Measurements from ENCODE around the gene SSPN.

The SSPN gene

DNA sequence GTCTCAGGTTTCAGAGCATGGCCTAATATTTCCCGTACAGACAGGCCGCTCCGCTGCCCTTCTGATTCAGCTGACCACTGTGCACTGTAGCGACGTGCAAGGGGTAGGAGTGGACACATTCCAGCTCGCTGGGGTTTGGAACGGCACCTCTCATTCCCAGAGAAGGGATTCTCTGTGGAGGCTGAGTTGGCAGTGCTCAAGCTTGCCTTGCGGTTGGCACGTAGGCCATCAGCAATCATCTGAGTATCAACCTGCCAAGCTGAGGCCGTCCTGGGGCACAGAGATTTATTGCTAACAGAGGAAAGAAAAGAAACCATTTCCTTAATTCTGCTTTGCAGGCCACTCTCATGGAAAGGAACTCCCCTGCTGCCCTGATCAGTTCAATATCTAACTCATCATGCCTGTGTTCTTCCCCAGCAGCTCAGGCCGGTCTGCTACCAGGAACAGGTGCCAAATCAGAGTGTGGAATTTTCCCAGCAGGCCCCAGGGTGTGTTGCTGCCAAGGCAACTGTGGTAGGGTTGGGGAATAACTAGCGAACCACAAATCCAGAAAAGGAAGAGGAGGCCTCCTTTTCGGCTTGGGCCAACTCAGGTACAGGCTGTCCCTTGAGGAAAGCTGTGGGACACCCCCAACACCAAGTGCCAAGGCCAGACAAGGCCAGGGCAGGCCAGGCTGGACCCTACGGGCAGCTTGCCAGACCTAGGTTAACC is 92.5 kb downstream of the SSPN start:
- DNase-seq = no peak

DNA sequence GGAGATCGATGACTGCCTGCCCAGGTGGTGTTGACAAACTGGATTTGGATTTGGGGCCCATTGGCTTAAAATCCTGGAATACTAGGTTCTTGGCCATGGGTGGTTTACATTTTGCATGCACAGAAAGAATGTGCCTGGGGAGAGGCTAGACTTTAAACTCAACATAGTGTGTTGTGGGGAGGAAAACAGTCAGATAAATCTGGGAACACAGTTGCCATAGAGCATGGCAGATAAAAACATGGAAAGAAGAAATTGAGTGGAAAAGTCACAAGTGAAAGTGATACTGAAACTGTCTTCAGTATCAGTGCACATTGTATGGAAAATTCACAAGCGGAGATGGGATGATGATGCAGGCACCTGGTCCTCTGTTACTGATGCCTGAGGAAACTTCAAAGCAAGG is 95.2 kb downstream of the SSPN start:
- no peak for DNase-seq

DNA sequence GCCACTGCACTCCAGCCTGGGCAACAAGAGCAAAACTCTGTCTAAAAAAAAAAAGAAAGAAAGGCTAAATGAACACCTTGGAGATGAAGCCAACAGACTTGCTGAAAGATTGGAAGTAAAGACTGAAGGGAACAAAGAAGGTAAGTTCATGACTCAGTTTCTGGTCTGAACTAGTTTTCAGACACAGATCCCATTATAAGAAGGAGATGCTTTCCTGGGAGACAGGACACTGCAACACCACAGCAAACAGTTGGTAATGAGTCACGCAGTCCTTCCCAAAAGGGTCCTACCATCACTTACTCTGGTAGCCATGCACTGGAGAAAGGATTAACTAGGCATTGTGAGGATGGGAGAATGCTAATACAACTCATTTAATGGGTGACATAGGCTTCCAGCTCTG is 97.2 kb downstream of the SSPN start:
- no peak for DNase-seq

DNA sequence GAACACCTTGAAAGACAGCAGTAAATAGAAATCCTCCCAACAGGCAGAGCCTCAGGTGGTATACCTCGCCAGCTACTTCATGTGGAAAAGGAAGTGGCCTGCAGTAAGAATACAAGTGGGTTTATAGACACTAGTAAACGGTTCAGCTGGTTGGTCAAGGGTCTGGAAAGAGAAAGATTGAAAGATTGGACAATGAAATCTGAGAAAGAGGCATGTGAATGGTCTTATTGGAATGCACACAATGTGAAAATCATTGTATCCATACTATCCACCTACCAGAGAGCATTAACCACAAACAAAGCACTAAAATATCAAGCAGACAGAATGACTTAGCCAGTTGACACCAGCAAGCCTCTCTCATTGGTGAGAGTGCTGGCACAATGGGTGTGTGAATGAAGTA is 98.2 kb downstream of the SSPN start:
- DNase-seq = no peak

DNA sequence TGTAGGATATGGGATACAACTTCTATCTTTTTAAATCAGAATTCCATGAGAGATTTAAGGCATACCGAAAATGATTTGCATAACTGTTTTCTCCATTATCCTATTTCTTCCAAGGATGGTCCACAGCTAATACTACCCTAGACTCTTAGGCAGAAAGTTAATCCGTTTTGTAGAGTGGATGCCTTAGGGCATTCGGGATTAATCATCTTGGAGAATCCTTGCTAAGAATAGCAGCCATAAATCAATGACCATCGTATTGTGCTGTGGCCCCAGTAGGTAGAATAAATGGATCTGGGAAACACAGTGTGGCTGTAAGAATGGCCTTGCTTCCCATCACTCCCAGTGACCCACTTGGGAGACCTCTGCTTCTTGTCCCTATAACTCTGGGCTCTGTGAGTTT is 99.6 kb downstream of the SSPN start:
- no peak for DNase-seq

DNA sequence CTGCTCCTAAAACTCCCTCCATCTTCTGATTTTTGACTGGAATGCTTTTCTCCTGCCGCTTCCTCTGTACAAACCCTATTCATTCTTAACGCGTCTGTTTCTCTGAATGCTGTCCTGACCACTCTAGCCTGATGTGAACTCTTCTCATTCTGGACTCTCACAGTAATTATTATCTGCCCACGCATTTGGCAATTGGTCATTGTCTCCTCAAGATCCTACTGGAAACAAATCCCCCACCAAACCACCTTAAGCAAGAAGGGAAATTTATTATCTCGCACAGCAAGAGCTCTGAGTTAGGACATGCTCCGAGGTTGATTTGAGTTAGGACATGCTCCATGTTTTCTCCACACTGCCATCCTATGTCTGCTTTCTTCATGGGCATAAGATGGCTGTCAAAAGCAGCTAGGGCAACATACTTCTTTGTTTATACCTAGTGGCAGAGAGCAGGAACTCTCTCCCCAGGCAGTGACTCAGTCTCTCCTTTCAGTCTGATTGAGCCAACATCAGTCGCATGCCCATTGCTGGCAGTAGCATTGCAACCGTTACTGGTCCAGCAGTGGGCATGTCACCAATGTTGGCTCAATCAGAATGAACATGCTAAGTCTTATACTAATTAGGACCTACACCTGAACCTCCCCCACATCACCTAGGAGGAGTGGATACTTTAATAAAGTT is 102.2 kb downstream of the SSPN start:
- DNase-seq = peak; percentile 72 to 94

DNA sequence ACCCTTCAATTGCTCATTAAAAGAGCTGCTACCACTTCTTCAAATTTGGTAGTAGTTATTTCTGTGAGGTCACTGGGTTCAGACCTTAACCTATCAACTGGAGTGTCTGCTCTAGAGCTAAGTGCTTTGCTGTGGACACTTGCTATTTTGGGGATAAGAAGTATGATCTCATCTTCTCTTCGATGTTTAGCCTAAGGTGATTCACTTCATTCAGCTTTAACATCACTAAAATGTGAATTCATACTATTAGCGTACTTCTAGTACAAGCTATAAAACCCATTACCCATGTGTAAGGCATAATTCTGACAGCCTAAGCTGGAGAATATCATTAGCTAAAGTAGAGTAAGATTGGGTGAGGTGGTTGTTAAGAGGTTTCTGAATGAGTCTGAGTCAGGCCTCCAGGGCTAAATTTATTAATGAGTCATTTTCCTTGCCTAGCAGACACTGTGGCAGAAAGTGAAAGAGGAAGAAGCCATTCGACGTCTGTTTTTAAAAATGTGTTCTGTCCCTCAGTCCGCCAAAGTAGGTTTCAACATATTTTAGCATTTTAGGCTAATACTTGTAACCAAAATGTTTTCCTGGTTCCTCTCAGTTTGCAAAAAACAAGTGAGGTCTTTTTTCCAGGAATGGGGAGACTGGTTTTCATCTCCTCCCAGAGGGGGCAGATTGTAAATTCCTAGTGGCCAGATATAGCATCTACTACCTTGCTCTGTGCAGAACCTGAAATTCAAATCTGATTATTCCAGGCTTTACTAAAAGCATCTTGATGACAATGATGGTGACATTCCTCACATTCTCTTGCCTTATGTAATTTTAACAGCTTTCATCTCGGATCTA is 103.6 kb downstream of the SSPN start:
- DNase-seq = peak; percentile 89 to 95

DNA sequence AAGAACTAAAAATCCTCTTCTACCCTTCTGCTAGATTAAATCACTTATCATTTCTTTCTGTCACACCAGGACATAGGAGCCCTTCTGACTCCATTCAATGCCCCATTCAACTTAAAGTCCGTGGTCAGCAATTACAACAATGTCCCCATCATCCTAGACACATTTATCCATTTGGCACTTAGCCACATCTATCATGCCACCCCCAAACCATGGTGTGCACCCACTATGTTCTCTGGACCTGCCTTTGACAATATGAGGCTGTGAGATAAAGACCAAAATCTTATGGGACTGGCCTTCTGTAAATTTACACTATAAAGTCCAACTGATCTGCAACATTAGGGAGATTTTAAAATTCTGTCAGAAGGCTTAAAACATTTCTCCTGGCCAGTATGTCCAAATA is 104.4 kb downstream of the SSPN start:
- DNase-seq = no peak
